SJSA1 (cell line): Measurements from ENCODE around the gene HOXC12. TPM values are rescaled to one million over a fixed set of nuclear protein-coding genes. Genes with fewer than 3 reads are reported as not detected.

Experiments used
- DNase-seq, 2 experiments: peaks; one replicate each; pipeline ENCODE4 v3.0.0-alpha.2; 2015 to 2020; ENCODE audit warnings: low spot score in 2 of 2, low read depth in 1 of 2
- H3K27ac ChIP-seq: fragments of 250-450 bp; sonication (Bioruptor Pico); 2 replicates; pipeline ENCODE4 v1.5.1; 2020; ENCODE audit warnings: mild to moderate bottlenecking, moderate library complexity
- H3K27me3 ChIP-seq: fragments of 250-450 bp; sonication (Bioruptor Pico); replicated peaks from 2 replicates; pipeline ENCODE4 v1.5.1; 2020; ENCODE audit warnings: mild to moderate bottlenecking, moderate library complexity
- H3K36me3 ChIP-seq: fragments of 250-450 bp; sonication (Bioruptor Pico); 2 replicates; pipeline ENCODE4 v1.5.1; 2020; ENCODE audit warnings: mild to moderate bottlenecking
- H3K4me1 ChIP-seq: fragments of 250-450 bp; sonication (Bioruptor Pico); replicated peaks from 2 replicates; pipeline ENCODE4 v1.6.1; 2021; ENCODE audit warnings: mild to moderate bottlenecking
- H3K4me3 ChIP-seq: fragments of 250-450 bp; sonication (Bioruptor Pico); 2 replicates; pipeline ENCODE4 v1.5.1; 2020; ENCODE audit warnings: mild to moderate bottlenecking
- H3K9me3 ChIP-seq: fragments of 250-450 bp; sonication (Bioruptor Pico); replicated peaks from 2 replicates; pipeline ENCODE4 v1.5.1; 2020; ENCODE audit warnings: mild to moderate bottlenecking
- total RNA-seq: library from RNA; depleted of rRNA; stranded (reverse); fragments of >200 nt; shearing (Covaris generic); gene quantifications from 2 replicates; pipeline ENCODE4 v1.2.3, GENCODE V29; 2014

The HOXC12 gene
- total RNA-seq, 1 experiment from 2014 or later: 8.6 TPM

DNA sequence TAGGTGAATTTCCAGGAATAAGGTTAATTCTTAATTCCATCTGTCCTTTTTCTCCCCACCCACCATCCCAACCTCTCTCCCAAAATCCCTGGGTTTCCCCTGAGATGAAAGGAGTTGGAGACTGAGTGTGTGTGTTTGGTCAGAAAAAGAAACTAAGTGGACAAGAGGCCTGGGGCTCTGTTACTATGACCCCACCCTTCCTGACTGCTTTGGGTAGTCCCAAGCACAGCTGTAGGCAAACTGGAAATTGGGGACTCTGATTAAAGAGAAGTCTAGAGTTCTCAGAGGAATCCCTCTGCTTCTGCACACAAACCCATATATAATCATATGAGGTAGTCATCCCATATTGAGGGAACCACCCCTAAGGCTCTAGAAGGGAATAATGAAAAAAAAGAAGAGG is 7.0 kb upstream of the HOXC12 start:
- no peak for DNase-seq
- H3K4me3 ChIP-seq: no peak overlapping the region
- H3K27me3 ChIP-seq: no peaks in the 10 kb centered on the region
- peaks cover 15% of the 10 kb centered on the region for H3K36me3 ChIP-seq
- no peak overlapping the region for H3K27ac ChIP-seq
- peaks cover 20% of the 10 kb centered on the region for H3K4me1 ChIP-seq
- no peaks in the 10 kb centered on the region for H3K9me3 ChIP-seq

DNA sequence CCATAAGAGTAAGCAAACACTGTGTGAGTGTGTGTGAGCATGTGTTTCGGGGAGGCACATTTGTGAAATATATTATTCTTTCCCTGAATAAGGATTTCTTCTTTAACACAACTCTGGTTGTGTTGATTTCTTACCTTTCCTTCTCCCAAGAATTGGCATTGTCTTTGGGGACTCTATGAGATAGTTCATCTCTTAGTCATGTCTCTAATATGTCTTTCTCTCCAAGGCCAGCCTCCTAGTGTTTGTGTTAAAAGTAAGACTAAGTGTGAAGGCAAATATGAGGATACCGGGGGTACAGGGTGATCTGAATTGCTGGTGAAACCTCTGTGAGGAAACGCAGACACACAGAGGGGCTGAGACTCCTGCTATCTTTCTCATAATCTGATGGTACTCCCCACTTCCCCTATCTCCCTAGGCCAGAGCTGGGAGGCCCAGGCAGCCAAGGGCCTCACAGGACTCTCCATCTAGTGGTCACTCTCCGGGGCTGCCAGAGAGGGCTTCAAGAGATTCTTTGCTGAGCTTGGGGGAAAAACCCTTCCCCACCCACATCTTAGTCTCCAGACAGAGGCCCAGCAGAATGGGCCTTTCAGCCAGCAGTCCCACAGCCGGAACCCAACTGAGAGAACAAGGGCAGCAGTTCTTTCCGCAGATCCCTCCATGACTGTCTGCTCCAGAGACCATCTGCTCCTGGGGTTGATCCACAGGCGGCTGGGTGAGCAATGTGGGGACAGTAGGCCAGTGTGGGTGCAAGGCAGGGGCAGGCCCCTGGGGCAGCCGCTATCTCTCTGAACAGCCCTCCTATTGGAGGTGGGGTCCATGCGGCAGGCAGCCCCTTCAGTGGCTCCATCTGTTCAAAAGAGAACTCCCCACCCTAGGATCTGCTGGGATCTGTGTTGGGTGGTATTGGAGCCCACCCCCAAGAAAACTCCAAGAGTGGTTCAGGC is 5.8 kb upstream of the HOXC12 start:
- peak; percentile 53 to 69 for DNase-seq
- Histone ChIP-seq H3K27me3 (no peaks in the 10 kb centered on the region), H3K27ac (no peak overlapping the region), H3K36me3 (peaks cover 11% of the 10 kb centered on the region), H3K4me3 (no peak overlapping the region), H3K9me3 (no peaks in the 10 kb centered on the region), H3K4me1 (peaks cover 20% of the 10 kb centered on the region)

DNA sequence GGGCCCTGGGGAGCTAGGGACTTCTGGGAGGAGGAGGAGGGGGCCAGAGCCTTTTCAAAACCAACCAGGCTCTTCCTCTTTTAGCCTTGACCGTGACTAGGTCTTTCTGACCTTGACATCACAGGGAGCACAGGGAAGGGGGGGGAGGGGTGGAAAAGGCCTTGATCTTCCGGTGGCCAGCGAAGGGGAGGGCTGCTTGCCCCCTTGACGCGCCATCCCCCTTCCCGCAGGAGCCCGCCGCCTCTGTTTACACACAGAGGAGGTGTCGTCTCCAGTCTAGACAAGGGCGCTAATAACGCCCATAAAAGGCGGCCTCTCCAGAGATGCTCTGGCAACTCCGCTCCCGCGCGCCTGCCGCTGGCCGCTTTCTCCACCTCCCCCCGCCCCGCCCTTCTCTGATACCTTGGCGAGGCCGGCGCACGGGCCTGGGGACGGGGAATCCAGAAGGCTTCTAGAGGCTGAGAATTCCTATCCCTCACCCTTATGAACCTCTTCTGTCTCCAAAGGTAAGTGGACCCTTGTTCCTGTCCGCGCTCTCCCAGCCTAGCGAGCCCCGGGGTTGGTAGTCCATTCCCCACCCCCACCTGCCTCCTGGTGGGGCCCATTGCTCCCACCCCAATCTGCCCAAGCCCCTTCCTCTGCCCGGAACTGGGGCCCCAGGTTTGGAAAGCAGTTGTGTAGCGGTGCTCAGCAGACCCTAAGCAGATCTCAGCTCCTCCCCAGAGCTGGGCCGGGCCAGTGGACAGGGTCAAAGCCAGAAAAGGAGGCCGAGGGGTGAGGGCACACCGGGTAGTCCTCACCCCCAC is 4.9 kb upstream of the HOXC12 start:
- no peaks in the 10 kb centered on the region for H3K27me3 ChIP-seq
- peak in 1 of 2 experiments; percentile 41 for DNase-seq
- no peak overlapping the region for H3K4me3 ChIP-seq
- H3K27ac ChIP-seq: no peak overlapping the region
- no peaks in the 10 kb centered on the region for H3K9me3 ChIP-seq
- H3K36me3 ChIP-seq: peaks cover 12% of the 10 kb centered on the region
- peaks cover 23% of the 10 kb centered on the region for H3K4me1 ChIP-seq

DNA sequence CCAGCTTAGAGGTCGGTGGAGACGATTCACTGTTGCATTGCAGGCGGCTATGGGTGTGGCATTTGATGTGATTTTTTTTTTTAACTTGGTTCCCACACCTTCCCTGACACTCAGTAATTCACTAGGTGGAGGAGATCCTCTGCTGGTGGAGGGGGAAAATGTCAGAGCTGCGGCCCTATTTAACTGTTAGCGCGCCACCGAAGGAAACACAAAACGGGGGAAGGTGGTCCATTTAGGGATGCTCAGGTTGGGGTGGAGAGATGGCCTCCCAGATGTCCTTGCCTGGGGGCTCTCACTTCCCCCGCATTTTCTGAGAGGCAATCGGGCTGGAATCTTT is 4.3 kb upstream of the HOXC12 start:
- peaks cover 14% of the 10 kb centered on the region for H3K36me3 ChIP-seq
- H3K27ac ChIP-seq: no peak overlapping the region
- DNase-seq: no peak
- no peaks in the 10 kb centered on the region; the same call in 1 of the 2 replicates for H3K9me3 ChIP-seq
- no peaks in the 10 kb centered on the region for H3K27me3 ChIP-seq
- peaks cover 28% of the 10 kb centered on the region for H3K4me1 ChIP-seq
- no peak overlapping the region for H3K4me3 ChIP-seq

DNA sequence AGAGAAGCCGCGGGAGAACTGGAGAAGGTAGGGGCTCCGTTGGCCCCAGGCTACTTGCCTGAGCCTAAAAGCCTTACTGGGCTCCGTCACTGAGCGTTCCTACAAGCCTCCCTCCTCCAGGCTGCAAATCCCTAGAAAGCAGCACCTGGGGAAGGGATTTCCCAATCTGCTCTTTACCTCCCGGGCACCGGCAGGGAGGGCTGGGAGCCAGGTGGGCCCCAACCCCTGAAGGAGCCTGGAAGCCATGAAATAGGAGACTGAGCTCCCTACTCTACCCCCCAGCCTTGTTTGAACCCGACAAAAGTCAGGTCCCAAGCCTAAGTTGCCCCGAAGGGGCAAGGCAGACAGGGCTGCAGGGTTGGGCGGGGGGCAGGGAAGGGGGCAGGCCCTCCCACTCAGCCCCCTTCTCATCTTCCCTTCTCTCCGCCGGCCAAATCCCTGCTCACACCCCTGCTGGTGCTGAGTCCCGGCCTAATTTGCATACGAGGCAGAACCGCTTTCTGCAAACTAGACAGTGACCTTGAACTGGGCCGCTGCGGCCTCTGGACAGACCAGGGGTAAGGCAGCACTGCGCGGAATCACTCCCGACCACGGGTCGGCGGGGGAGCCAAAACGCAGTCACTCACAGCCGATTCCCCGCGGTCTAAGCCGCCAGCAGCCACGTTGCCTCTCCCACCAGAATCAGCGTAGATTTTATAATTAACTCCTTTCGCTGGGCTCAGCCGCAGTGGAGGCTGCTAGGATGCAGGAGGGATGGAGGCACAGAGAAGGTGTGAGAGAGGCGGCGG is 3.7 kb upstream of the HOXC12 start:
- Histone ChIP-seq H3K36me3 (peaks cover 8% of the 10 kb centered on the region), H3K27me3 (no peaks in the 10 kb centered on the region), H3K4me1 (peaks cover 33% of the 10 kb centered on the region), H3K27ac (no peak overlapping the region), H3K9me3 (no peaks in the 10 kb centered on the region; the same call in 1 of the 2 replicates), H3K4me3 (no peak overlapping the region)
- peak in 1 of 2 experiments; percentile 39 for DNase-seq

DNA sequence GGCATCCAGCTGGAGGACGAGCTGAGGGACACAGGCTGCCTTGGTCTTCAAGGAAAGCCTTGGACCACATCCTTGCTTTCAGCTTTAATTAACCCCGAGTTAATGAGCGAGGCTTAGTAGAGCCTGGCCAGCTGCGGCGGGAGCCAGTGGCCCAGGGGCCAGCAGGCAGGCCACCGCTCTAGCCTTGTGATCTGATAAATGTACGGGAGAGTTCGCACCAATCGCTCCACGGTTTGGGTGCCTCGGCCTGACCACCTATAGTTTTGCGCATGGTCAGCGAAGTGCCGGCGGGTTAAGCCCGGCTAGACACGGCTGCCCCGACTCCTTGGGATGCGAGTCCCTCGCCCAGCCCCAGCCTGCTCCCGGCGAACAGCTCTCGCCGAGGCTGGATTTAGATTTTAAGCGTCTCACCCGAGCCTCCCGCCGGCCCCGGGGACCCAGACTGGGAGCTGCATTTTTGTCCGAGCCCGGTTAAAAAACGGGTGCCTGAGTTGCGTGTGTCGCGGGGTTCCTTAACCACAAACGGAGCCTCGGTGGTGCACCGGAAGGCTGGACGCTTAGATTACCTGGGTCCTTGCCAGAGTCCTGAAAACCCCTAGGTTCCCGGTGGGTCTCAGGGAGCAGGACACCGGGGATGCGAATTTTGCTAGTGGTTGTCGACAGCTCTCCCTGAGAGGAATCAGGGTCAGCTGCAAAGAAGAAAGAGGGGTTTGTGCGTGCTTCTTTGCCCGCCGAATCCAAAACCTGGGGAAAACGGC is 2.9 kb upstream of the HOXC12 start:
- H3K4me3 ChIP-seq: no peak overlapping the region
- no peak overlapping the region for H3K27ac ChIP-seq
- no peaks in the 10 kb centered on the region for H3K27me3 ChIP-seq
- peaks cover 38% of the 10 kb centered on the region for H3K4me1 ChIP-seq
- H3K9me3 ChIP-seq: no peaks in the 10 kb centered on the region; the same call in 1 of the 2 replicates
- peak in 1 of 2 experiments; percentile 39 for DNase-seq
- peaks cover 8% of the 10 kb centered on the region for H3K36me3 ChIP-seq

DNA sequence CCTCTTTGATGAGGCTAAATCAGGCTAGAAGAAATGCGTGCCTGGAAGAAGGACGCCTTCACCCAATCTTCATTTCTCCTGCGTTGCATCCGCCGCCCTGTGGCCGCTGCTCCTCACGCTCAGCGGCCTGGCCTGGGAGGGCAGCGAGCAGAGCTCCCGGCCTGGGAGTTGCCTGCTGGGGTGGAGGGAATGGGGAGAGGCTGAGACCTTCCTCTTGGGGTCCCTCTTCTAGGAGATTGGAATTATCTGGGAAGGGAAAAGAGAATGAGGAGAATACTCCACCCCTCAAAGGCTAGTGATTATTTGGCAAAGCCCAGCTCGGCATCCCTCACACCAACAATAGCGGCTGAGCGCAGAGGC is 2.4 kb upstream of the HOXC12 start:
- peak in 1 of 2 experiments; percentile 34 for DNase-seq
- no peak overlapping the region for H3K4me3 ChIP-seq
- H3K27ac ChIP-seq: no peak overlapping the region
- peaks cover 9% of the 10 kb centered on the region for H3K36me3 ChIP-seq
- H3K4me1 ChIP-seq: peaks cover 38% of the 10 kb centered on the region
- H3K9me3 ChIP-seq: no peaks in the 10 kb centered on the region; the same call in 1 of the 2 replicates
- H3K27me3 ChIP-seq: no peaks in the 10 kb centered on the region

DNA sequence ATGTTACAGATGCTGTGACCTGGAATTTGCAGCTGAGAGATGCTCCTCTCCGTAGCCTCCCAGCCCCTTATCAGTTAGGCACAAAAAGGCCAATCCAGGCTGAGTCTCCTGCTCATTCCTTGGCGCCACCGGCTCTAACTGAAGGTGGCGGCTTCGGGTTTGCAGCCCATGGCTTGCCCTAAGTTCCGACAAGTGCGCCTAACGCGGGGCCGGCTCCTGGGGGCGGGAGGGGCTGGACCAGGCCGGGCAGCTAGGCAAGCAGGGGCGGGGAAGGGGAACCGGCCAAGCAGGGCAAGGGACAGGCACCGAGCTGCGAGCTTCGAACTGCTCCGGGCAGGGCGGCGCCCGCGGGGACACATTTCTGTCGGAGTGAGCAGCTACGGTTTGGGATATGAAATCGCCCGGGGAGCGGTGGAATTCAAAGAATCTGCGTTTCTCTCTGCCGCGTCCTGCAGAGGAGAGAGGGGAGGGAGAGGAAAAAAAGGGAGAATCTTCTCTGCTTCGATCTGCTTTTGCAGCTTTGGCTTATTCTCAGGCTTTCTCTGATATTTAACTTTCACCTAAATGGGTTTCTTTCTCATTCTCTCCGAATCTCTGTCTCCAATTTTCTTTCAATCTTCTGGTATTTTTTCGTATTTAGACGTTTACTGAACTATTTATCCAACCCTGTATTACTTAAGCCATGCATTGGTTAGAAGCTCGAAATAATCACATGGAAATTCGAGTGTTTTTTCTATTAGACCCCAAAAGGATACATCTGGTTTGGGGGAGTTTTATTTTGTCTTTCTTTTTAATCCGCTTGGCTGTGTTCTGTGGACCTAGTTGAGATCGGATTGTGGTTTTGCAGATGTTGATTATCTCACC is 1.6 kb upstream of the HOXC12 start:
- no peaks in the 10 kb centered on the region for H3K27me3 ChIP-seq

DNA sequence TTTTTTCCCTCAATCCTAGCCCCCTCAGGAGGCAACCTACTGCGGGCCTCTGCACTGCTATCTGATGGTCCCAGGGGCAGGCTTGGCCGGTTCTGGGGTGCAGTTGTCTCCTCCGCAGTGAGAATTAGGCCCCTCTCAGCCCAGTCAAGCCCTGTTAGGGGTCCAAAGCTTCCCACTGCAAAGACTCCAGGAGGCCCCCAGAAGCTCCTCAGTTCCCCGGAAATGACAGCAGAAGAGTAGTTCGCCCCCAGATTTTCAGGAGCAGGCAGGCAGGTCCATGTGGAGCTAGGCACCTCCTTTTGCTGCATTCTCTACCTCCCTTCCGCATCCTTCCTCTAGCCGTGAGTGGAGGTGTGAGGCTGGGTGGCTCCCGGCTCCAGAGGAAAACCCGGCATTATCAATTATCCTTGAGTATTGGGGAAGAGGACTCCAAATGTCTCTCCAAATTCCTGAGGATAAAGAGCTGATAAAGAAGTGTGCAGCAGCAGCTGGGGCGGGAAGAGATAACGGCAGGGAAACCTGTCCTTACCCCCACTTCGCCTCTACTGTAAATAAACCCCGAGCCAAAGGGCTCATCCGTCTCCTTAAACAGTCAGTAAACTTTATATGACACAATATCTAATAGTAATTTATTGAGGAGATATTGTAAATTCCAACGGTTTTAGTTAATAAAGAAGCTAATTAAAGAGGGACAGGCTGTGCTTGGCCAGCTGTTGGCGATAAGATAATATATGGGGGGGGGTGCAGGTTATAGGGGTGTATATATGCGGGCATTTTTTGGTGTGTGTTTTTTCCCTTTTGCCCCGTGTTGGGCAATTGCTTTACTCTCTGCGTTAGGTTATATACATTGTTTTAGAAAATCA is 641 bp upstream of the HOXC12 start:
- Histone ChIP-seq H3K4me3 (peak overlapping the region; percentile 86), H3K4me1 (peaks cover 26% of the 10 kb centered on the region), H3K27ac (no peak overlapping the region), H3K27me3 (no peaks in the 10 kb centered on the region), H3K9me3 (no peaks in the 10 kb centered on the region; the same call in 1 of the 2 replicates), H3K36me3 (peaks cover 9% of the 10 kb centered on the region)
- DNase-seq: no peak

More for the DNA sequence above, 1.6 kb upstream of the HOXC12 start:
- Histone ChIP-seq H3K4me1 (peaks cover 35% of the 10 kb centered on the region), H3K9me3 (no peaks in the 10 kb centered on the region; the same call in 1 of the 2 replicates), H3K27ac (no peak overlapping the region), H3K4me3 (no peak overlapping the region), H3K36me3 (peaks cover 9% of the 10 kb centered on the region)
- DNase-seq: peak in 1 of 2 experiments; percentile 39

DNA sequence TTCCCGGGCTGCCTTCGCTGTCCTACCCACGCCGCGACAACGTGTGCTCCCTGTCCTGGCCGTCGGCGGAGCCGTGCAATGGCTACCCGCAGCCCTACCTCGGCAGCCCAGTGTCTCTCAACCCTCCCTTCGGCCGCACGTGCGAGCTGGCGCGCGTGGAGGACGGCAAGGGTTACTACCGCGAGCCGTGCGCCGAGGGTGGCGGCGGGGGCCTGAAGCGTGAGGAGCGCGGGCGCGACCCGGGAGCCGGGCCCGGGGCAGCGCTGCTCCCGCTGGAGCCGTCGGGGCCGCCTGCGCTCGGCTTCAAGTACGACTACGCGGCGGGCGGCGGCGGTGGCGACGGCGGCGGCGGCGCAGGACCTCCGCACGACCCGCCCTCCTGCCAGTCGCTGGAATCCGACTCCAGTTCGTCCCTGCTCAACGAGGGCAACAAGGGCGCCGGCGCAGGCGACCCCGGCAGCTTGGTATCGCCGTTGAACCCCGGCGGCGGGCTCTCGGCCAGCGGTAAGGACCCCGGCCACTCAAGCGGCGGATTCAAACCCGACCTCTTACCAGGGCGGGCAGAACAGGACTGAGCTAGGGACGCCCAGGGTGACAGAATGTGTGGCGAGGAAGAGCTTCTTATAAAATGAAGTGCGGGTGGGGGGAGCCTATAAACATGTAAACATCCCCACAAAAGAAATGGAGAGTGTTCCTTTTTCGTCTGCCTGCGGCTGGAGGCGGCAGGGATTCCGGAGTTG is 503 bp downstream of the HOXC12 start:
- H3K27me3 ChIP-seq: no peaks in the 10 kb centered on the region
- H3K4me1 ChIP-seq: peaks cover 19% of the 10 kb centered on the region
- peak; percentile 55 to 79 for DNase-seq
- H3K27ac ChIP-seq: peak overlapping the region; percentile 48
- peak overlapping the region; percentile 86 for H3K4me3 ChIP-seq
- peaks cover 9% of the 10 kb centered on the region for H3K36me3 ChIP-seq
- H3K9me3 ChIP-seq: no peaks in the 10 kb centered on the region; the same call in 1 of the 2 replicates

DNA sequence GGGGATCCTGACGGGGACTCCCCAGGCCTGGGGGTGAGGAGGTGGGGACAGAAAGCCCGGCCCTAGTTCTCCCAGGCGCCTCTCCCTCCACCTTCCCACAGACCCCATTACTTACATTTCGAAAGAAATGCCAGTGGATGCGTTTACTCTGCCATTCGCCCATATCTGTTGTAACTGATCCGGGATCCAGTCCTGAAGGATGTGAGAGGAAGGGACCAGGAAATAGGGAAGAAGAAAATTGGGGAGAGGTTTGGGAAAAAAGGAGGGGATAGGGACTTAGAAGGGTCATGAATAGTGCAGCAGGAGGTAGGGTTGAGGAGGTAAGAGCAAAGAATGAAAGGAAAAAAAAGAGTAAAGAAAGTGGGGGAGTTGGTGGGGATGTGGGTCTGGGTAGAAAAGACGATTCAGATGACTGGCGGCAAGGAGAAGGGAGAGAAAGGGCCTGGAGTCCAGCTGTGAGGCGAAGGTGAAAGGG is 1.1 kb downstream of the HOXC12 start:
- no peak for DNase-seq
- Histone ChIP-seq H3K27me3 (no peaks in the 10 kb centered on the region), H3K36me3 (peaks cover 9% of the 10 kb centered on the region), H3K9me3 (no peaks in the 10 kb centered on the region; the same call in 1 of the 2 replicates), H3K4me3 (peak overlapping the region; percentile 86), H3K27ac (no peak overlapping the region), H3K4me1 (peaks cover 19% of the 10 kb centered on the region)
